Measurements from ENCODE around the gene FRMPD2. TPM values are rescaled to one million over a fixed set of nuclear protein-coding genes. Genes with fewer than 3 reads are reported as not detected.

Gene FRMPD2
- total RNA-seq, 4 donors from 2014 or later: 1.2 TPM; not detected in 3

DNA sequence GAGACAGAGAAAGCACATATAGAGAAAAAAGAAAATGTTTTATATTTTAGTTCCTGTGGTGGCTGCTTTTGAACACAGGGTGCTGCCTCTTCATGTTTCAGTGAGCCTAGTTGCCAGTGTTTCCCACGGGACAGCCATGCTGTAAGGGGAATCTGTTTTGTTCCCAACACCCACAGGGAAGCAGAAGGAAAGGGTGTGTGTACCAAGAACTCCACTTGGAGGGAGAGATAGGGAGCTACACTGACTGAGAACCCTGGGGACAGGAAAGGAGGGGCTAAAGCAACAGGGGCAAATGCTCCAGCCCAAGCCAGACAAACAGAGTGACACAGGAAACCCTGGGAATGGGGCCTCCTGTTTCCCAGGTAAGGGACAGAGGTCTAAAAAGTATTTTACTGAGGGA is 40.2 kb downstream of the FRMPD2 start:
- TF ChIP-seq, protein P1, sequence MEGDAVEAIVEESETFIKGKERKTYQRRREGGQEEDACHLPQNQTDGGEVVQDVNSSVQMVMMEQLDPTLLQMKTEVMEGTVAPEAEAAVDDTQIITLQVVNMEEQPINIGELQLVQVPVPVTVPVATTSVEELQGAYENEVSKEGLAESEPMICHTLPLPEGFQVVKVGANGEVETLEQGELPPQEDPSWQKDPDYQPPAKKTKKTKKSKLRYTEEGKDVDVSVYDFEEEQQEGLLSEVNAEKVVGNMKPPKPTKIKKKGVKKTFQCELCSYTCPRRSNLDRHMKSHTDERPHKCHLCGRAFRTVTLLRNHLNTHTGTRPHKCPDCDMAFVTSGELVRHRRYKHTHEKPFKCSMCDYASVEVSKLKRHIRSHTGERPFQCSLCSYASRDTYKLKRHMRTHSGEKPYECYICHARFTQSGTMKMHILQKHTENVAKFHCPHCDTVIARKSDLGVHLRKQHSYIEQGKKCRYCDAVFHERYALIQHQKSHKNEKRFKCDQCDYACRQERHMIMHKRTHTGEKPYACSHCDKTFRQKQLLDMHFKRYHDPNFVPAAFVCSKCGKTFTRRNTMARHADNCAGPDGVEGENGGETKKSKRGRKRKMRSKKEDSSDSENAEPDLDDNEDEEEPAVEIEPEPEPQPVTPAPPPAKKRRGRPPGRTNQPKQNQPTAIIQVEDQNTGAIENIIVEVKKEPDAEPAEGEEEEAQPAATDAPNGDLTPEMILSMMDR (IDR thresholded peaks at IDR 0.05): no peak
- no peak for TF ChIP-seq POLR2A (IDR thresholded peaks at IDR 0.05)
- intact Hi-C loops (cut with DNase I; ENCODE audit: low total_unique reads): no loop called here
- 63% methylated on average over 1 of the region's 1 CpG for WGBS, 2 donors
- DNase-seq (ENCODE audit: low spot score in 2 of 2): peak in 1 of 2 donors; percentile 29
- H3K4me3 ChIP-seq (ENCODE audit: low read depth, poor library complexity, severe bottlenecking): no peak overlapping the region

DNA sequence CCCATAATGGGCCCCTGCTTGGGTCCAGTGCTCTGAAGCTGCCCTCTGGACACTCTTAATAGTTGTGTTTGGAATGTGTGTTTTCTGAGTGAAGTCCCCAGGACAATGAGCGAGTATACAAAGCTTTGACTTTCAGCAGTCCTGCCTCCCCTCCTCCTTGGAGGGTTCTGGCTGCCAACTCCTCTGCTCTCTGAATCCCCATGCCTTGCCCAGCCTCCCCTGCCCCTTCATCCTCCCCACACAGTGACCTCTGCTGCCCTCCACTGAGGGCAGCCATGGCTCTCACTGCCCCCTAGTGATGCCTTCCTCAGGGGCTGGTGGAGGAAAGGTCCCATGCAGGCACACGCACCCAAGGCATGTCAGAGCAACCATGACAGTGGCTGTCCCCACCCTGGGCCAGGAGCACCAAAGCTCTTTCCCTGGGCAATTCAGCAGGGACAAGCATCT is 40.9 kb downstream of the FRMPD2 start:
- TF ChIP-seq POLR2A (IDR thresholded peaks at IDR 0.05): no peak
- TF ChIP-seq, protein P1 (IDR thresholded peaks at IDR 0.05): no peak
- DNase-seq (ENCODE audit: low spot score in 2 of 2): peak in 1 of 2 donors; percentile 65
- intact Hi-C loops (cut with DNase I; ENCODE audit: low total_unique reads): no loop called here
- WGBS, 2 donors: 73 to 78% methylated on average over 2 of the region's 2 CpGs
- H3K4me3 ChIP-seq (ENCODE audit: low read depth, poor library complexity, severe bottlenecking): no peak overlapping the region

DNA sequence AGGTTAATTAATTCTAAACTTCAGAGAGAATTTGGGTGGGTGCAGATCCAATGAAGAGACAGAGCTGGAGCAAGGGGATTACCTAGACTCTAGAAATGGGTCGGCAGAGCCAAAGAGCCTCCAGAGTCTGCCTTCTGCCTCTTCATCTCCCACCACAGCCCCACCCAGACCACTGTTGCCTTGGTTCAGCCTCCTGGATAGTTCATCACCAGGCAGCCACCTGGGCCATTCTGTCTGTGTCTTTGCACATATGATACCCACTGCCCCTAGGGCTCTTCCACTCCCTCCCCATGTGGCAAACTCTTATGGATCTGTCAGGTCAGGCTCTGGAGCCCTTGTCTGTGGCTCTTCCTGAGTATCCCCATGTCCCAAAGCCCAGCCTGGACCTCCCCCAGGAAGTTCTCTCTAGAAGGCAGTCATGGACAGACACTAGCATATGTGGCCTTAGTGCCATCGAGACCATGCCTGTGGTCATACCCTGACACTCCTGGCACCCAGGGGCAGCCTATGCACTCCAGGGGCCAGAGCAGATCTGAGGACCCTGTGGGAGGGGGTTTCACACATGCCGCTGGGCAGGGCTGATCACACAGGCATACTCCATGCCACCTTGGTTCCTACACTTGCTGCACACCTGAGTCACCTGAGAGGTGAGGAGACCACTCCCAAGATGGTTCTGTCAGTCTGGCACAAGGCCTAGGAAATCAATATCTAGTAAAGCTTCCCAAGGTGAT is 41.6 kb downstream of the FRMPD2 start:
- TF ChIP-seq POLR2A (IDR thresholded peaks at IDR 0.05): no peak
- TF ChIP-seq, protein P1 (IDR thresholded peaks at IDR 0.05): no peak
- 90 to 95% methylated on average over 3 of the region's 3 CpGs for WGBS, 2 donors
- no peak overlapping the region for H3K4me3 ChIP-seq (ENCODE audit: low read depth, poor library complexity, severe bottlenecking)
- peak in 1 of 2 donors; percentile 70 for DNase-seq (ENCODE audit: low spot score in 2 of 2)
- intact Hi-C loops (cut with DNase I; ENCODE audit: low total_unique reads): no loop called here

DNA sequence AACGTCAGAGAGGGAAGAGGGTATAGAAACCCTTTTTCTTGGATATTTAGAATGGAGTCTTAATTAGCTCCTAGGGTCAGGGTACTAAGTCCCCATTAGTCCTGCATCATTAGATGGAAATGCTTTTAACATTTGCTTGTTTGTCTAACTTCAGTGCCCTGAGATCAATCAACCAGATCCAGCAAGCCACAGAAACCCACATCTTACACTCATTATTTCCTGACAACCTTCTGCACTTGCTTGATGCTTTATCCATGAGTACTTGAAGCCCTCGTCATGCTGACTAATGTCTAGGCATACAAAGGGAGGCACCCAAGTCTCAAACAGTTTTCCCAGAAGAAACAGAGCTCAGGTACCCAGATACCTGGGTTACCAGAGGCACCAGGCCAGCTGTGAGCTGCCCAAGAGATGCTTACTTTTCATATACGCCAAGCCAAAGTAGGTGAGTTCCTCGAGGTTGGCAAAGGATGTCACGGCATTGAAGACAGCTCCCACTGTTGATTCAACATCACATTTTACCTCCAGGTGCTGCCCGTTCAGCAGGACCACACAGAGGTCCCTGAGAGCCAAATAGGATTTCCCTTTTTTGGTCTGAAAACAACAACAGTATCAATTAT is 42.7 kb downstream of the FRMPD2 start:
- 73 to 78% methylated on average over 6 of the region's 6 CpGs for WGBS, 2 donors
- H3K4me3 ChIP-seq (ENCODE audit: low read depth, poor library complexity, severe bottlenecking): no peak overlapping the region
- DNase-seq (ENCODE audit: low spot score in 2 of 2): peak in 1 of 2 donors; percentile 63
- TF ChIP-seq, protein P1 (IDR thresholded peaks at IDR 0.05): no peak
- TF ChIP-seq POLR2A (IDR thresholded peaks at IDR 0.05): no peak
- intact Hi-C loops (cut with DNase I; ENCODE audit: low total_unique reads): no loop called here

DNA sequence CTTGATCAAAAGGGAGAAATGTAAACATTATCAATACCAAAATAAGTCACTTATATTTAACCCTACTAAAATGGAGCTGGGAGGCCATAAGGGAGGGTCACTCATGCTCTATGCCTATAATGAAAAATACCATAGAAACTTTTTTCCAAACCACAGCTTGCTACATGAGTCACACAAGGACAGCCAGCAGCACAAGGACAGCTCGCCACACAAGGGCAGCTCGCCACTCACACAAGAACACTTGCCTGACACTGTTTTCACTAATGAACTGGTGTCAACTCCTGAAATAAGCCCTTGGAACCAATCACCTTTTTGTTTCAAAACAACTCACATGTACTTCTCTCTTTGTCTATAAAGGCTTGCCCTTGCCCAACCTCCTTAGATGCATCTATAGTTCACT is 43.3 kb downstream of the FRMPD2 start:
- H3K4me3 ChIP-seq (ENCODE audit: low read depth, poor library complexity, severe bottlenecking): no peak overlapping the region
- TF ChIP-seq POLR2A (IDR thresholded peaks at IDR 0.05): no peak
- TF ChIP-seq, protein P1 (IDR thresholded peaks at IDR 0.05): no peak
- intact Hi-C loops (cut with DNase I; ENCODE audit: low total_unique reads): no loop called here
- WGBS, 2 donors: 86 to 88% methylated on average over 2 of the region's 2 CpGs
- DNase-seq (ENCODE audit: low spot score in 2 of 2): no peak

Data from lower leg skin (tissue), 4 donors.